HG02610 (cell line): ENCODE measurements around the gene CARD14.
"Not testable (repeated sequence)": the region's sequence is repeated elsewhere in the genome, so short reads cannot be mapped to it uniquely, and the experiment has no call there.

Experiments
- ATAC-seq: cut with Tn5 transposase; IDR thresholded peaks from one replicate; pipeline ENCODE4 v1.9.1; 2021; ENCODE audit warnings: mild to moderate bottlenecking, moderate library complexity; ENCODE audit not compliant: unreplicated experiment

Gene CARD14

DNA sequence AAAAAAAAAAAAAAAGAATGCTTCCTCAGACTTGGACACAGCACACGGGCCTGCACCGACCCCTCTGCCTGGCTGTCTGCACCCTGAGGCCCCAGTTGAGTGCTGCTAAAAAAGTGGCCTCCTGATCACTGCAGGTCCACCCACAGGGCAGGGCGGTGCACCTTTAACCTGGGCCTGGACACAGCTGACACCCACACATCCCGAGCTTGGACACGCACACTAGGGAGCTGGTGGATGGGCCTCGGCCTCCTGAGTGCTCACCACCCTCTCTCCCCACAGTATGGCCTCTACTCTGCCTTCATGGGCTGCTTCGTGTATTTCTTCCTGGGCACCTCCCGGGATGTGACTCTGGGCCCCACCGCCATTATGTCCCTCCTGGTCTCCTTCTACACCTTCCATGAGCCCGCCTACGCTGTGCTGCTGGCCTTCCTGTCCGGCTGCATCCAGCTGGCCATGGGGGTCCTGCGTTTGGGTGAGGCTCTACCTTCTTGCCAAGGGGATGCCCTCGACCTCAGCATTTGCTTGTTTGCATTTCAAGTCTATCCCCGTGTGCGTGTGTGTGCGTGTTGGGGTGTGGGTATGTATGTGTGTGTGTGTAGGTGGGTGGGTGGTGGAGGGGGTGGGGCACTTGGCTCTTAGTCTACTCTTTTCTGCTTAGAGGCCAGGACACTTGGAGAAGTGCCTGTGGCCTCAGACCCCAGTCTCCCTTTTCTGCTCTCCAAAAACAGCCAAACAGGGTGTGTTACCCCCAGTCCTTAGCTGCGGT lies 52.7 kb downstream of the CARD14 start:
- ATAC-seq, result no peak

DNA sequence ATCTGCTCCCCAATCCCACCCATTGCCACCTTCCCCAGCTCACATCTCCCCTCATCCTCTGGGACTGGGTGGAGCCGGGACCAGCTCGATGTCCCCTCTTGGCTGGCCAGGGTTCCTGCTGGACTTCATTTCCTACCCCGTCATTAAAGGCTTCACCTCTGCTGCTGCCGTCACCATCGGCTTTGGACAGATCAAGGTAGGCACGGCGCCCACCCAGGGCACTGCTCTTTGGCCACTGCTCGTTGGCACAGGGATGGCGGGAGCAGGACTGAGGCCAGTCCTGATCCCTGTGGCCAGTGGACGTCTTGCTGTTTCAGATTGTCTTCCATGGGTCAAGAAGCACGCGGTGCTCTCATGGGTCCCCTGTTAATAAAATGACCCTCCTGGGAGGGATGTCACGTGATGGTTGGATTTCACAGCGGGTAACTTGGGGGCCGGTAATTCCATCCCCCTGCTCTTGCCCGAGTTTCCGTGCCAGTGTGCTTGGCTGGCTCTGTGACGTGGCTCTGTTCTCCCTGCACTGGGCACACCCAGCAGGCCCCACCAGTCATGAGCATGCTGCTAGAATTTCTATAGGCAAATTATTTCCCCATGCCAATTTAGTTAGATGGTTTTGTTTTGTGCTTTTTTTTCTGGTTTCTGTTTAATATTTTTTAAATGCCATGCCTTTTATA lies 53.4 kb downstream of the CARD14 start:
- no peak for ATAC-seq

DNA sequence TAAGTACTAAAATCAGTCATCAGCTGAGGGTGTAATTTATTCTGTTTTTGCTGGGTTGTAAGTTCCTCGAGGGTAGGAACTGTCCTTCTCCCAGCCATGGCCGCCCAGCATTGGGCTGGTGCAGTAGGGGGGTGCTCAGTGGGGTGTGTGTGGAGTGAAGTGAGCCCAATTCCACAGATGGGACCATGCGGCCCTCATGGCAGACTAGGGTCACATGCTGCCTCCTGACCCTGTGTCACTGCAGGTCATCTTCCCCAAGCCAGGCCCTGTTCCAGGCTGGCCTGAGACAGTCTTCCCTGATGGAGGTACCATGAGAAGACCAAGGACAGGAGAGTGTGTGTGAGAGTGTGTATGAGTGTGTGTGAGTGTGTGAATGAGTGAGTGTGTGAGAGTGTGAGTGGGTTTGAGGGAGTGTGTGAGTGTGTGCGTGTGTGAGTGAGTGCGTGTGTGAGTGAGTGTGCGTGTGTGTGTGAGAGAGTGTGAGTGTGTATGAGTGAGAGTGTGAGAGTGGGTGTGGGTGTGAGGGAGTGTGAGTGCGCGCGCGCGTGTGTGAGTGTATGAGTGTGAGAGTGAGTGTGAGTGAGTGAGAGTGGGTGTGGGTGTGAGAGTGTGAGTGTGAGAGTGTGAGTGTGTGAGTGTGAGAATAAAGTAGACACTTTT lies 54.1 kb downstream of the CARD14 start:
- ATAC-seq, result no peak

DNA sequence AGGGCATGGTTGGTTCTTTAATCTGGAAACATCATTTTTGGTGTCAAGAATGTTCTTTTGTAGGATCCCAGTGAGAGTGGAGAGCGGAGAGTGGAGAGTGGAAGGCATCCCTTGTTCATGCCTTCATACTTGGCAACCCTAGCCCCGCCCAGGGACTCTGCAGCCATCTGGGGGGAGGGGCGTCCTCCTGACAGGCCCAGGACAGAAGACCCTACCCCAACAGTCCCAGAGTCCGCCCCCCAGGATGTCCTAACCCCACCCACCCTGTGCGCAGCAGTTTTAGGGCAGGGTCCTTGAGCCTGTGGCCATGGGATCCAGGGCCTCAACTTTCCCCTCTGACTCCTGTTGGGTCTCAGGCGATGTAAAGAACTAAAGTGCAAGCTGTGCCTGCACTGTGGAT lies 54.9 kb downstream of the CARD14 start:
- ATAC-seq, result no peak

DNA sequence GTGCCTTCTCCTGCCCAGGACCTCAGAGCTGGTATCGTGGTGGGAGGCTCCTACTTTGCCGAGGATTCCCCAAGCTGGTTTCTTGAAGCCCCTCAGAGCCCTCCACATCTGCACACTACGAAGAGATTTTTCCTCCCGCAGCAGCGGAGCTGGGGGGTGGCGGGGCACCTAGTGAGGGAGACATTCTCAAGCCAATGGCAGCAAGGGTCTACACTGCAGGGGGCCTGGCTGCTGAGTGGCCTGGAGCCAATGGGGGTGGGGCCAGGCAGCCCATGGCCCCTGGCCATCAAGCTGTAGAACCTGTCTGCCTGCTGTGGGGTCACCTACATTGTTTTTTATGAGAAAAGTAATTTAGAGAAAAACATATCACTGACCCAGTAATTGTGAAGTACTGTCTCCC lies 55.4 kb downstream of the CARD14 start:
- ATAC-seq, result no peak

DNA sequence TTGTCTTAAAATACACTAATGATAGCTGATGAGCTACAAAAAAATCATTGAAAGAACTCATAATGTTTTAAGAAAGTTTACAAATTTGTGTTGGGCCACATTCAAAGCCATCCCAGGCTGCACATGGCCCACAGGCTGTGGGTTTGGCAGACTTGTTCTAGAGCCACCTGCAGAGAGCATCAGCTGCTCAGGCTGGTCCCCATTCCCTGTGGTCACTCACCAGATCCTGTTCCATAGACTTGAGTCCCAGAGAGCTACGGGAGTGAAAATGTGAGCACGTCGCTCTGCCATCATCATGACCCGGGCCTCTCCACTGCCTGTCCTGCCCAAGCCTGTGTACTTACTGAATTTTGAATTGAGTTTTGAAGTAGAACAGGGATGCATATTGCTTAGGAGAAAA lies 57.3 kb downstream of the CARD14 start:
- ATAC-seq, result no peak

DNA sequence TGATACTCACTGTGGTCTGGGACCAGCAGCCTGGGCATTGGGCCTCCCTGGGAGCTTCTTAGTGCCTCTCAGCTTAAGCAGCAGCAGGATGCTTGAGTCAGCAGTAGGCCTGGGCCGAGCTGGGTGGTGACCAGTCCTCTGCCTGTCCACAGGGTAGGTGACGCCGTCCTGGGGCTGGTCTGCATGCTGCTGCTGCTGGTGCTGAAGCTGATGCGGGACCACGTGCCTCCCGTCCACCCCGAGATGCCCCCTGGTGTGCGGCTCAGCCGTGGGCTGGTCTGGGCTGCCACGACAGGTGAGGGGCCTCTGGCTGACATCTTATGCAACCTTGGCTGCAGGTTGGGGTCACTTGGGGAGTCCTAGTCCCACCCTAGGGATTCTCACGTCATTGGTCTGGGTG lies 57.8 kb downstream of the CARD14 start:
- no peak for ATAC-seq

DNA sequence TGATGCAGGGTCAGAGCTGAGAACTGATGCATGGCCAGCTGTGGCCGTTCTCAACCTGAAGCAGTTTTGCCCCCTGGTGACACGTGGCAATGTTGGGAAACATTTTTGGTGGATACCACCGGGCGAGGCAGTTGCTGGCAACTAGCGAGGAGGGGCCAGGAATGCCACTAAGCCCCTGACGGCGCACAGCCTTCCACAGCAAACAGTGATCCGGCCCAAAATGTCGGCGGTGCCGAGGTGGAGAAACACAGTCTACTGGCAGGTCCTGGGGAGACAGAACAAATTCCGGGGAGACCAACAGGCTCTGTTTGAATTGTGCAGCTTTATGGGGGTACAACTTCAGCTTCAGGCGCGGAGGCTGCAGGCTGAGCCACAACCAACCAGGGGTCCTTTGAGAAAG lies 58.6 kb downstream of the CARD14 start:
- ATAC-seq, result no peak

DNA sequence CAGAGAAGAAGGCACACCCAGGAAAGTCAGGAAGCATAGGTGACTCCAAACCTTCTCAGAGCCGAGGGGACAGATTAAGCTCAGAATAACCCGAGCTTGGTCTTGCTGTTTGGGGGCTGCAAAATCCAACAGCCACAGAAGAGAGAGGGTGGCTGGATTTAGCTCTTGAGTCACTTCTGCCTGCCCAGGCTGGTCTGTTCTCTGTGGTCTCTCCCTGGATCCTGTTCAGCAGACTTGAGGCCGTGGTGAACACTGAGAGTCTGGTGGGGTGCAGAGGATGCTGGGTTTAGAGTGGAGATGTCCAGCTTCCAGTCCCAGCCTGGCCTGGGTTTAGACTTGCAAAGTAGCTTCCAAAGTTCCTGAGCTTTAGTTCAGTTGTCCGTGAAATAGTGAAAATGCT lies 59.2 kb downstream of the CARD14 start:
- ATAC-seq, result no peak

DNA sequence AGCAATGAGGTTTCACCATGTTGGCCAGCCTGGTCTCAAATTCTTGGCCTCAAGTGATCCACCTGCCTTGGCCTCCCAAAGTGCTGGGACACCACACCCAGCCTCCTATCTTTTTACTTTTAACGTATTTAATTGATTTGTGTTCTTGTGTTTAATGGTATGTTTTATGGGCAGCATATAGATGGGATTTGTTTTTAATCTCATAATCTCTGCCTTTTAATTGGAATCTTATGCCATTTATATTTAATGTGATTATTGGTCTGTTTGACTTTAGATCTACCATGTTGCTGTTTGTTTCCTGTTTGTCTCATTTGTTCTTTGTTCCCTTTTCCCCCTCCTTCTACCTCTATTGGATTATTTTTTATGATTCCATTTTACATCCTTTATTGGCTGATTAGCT lies 62.6 kb downstream of the CARD14 start:
- no peak for ATAC-seq

DNA sequence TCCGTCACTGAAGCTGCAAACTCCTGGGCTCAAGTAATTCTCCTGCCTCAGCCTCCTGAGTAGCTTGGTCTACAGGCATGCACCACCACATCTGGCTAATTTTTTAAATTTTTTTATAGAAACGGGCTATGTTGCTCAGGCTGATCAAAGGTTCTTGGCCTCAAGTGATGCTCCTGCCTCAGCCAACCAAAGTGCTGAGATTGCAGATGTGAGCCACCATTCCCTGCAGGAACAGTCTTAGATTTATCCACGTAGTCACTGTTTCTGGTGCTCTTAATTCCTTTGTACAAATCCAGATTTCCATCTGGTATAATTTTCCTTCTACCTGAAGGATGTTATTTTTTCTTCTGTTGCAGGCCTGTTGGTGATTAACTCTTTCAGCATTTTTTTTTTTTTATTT lies 63.4 kb downstream of the CARD14 start:
- no peak for ATAC-seq

DNA sequence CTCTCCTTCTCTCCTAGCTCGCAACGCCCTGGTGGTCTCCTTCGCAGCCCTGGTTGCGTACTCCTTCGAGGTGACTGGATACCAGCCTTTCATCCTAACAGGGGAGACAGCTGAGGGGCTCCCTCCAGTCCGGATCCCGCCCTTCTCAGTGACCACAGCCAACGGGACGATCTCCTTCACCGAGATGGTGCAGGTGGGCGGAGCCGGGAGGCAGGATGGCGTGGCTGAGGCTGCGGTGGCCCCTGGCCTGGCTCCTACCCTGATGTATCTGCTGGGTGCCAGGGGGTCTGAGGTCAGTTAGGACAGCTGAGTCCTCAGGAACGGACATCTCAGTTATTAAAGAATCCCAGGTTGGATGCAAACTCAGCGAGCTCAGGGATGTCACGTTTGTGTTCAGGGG lies 67.1 kb downstream of the CARD14 start:
- no peak for ATAC-seq

DNA sequence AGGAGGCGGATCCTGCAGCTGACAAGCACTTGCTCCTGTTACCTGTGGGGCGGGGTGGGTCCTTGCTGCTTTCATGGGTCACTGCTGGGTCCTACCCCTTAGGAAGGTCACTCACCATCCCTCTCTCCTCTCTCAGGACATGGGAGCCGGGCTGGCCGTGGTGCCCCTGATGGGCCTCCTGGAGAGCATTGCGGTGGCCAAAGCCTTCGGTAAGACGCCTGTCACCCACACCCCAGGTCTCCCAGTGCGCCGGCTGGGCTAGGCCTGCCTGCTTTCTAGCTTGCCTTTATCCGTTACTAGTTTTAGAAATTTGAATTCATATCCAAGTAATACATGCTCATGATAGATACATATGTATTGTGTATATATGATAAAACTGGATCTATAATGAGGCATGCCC lies 67.6 kb downstream of the CARD14 start:
- no peak for ATAC-seq

DNA sequence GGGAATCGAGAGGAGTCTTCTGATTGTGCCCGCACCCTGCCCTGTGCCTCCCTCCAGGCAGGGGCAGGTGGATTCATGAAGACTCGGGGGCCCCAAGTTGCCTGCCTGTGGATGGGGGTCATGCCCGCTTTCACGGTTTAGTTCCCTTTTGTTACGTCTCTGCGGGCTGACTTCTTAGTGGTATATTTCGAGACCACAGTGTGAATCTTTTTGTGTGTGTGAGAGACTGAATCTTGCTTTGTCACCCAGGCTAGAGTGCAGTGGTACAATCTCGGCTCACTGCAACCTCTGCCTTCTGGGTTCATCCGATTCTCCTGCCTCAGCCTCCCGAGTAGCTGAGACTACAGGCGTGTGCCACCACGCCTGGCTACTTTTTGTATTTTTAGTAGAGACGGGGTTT lies 72.7 kb downstream of the CARD14 start:
- ATAC-seq, result no peak

DNA sequence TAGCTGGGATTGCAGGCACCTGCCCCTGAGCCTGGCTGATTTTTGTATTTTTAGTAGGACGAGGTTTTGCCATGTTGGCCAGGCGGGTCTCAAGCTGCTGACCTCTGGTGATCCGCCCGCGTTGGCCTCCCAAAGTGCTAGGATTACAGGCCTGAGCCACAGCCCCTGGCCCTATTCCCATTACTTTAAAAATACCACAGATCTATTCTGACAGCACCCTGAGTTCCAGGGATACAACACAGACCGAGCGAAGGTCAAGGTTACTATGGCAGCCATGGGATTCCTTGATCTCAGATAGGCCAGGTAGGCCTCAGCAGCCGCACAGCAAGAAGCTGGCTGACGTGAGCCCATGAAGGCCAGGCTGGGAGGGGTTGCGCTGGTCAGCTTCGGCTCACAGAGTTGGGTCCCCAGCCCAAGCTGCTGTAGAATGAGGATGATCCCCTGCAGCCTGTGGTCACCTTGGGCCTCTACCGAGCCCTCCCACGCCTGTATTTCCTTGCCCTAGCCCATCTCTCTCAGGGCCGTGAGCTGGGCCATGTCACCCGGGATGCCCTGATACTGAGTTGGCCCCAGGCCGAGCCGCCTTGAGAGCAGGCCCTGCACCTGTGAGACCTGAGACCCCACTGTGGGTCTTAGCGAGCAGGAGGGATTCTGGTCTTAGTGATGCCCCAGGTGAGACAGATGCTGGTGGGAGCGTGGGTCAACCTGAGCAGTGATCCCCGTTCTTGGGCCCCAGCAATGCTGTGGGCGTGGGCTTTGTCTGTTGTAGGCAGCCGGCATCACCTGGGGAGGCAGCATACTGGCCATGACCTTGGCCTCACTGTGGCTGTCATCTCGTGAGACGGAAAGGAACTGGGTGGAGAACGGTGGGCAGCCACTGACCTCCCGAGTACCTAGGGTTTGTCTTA lies 74.0 kb downstream of the CARD14 start:
- no peak for ATAC-seq

DNA sequence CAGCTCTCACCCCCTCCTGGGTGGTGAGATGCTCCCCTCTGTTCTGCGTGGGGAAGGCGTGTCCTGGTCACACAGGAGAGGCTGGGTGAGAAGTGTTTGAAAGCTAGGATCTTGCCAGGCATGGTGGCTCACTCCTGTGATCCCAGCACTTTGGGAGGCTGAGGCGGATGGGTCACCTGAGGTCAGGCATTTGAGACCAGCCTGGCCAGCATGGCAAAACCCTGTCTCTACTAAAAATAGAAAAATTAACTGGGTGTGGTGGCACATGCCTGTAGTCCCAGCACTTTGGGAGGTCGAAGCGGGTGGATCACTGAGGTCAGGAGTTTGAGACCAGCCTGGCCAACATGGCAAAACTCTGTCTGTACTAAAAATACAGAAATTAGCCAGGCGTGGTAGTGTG lies 74.6 kb downstream of the CARD14 start:
- not testable (repeated sequence) for ATAC-seq

DNA sequence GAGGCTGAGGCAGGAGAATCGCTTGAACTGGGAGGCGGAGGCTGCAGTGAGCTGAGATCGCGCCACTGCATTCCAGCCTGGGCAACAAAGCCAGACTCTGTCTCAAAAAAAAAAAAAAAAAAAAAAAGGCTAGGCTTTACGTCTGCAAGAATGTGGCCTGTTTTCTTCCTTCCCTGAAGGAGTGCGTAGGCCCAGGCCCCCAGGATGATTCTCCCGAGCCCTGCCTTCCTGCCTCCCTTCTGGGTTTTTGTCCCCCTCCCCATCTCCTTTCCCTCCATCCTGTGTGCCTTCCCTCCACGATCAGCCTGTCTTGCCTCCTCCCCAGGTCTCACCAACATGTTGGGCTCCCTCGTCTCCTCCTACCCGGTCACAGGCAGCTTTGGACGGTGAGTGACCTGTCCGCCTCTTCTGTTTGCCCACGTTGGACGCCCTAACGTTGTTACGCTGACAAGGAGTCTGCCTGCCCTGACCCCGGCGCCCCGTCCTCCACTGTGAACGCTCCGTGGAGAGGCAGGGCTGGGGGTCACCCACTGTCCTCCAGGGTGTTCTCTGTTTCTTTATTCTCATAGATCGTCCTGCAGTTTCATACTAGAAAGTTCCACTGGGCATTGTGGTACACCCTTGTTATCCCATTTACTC lies 75.2 kb downstream of the CARD14 start:
- no peak for ATAC-seq

DNA sequence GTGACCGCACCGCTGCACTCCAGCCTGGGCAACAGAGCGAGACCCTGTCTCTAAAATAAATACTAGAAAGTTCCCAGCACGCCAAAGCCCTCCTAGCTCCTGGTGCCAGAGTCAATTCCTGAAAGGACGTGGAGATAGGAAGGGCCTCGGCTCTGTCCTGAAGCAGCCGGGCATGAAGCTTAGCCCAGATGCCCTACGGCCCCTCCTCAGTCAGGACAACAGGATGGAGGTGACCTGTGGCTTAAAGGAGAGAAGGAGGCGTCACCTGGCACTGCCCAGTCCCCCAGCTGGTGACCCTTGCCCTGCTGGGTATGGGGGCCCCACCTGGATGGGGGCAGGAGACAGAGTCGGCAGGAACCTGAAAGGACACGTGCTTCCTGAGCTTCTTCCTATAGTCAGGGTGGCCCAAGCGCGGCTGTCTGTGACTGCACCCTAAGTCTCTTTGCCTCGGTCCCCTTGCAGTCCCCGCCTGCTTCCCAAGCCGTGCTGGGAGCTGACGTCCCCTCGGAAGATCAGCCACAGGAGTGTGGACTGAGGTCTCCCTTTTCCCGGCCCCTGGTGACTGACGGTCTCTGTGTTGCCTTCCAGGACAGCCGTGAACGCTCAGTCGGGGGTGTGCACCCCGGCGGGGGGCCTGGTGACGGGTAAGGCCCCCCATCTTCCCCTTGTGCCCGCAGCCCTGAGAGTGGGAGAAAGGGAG lies 75.9 kb downstream of the CARD14 start:
- ATAC-seq, result no peak

DNA sequence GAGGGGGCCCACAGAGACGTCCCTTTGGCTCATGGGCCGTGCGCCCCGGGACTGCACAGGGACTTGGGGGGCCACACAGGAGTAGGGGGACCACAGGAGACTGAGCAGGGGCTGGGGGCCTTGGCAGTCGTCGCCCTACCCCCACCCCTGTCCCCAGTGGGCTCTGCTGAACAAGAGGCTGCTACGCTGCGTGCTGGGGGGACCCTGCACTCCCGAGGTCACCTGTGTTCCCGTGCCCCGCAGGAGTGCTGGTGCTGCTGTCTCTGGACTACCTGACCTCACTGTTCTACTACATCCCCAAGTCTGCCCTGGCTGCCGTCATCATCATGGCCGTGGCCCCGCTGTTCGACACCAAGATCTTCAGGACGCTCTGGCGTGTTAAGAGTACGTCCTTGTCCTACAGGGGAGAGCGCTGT lies 76.4 kb downstream of the CARD14 start:
- no peak for ATAC-seq

DNA sequence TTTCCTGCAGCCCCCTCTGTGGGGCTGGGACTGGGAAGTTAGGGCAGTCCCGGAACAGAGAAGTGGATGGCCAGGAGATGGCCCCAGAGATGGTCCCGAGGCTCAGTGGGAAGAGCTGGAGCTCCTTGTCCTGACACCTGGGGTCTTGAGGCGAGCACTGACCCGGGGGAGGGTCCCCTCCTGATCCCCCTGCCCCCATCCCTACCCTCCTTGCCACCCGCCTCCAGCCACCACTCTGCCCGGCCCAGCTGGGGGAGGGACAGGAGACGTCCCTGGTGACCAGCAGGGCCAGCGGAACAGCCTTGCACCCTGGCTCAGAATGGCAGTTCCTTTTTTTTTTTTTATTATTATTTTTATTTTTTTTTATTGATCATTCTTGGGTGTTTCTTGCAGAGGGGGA lies 76.9 kb downstream of the CARD14 start:
- no peak for ATAC-seq
